GM08714 (cell line): ENCODE results near the gene AOC2.
"Not testable (repeated sequence)": the region's sequence is repeated elsewhere in the genome, so short reads cannot be mapped to it uniquely, and the experiment has no call there.

Experiments used
- H3K4me3 ChIP-seq: fragments of 200-500 bp; sonication (Bioruptor generic); 2 replicates; pipeline ENCODE4 v1.5.1; 2014; ENCODE audit warnings: mild to moderate bottlenecking, low read length, inconsistent platforms
- ZNF274 ChIP-seq: IDR thresholded peaks from 2 replicates; pipeline ENCODE4 v1.6.1; 2012; ENCODE audit warnings: mild to moderate bottlenecking, low read depth, low read length

The AOC2 gene

GRCh38 chr17:42853968-42854790, 9.8 kb downstream of the AOC2 start:
- no peak overlapping the region for H3K4me3 ChIP-seq
- no peak for TF ChIP-seq ZNF274

- H3K4me3 ChIP-seq, result no peak overlapping the region
- no peak for TF ChIP-seq ZNF274
These were observed 10.7 kb downstream of the AOC2 start for GRCh38 chr17:42855048-42855596.

- H3K4me3 ChIP-seq, result not testable (repeated sequence)
These were observed 11.7 kb downstream of the AOC2 start for GRCh38 chr17:42856093-42856492.

- not testable (repeated sequence) for H3K4me3 ChIP-seq
These were observed 12.1 kb downstream of the AOC2 start for GRCh38 chr17:42856516-42856915.

- H3K4me3 ChIP-seq, result no peak overlapping the region
- TF ChIP-seq ZNF274, result no peak
These were observed 13.0 kb downstream of the AOC2 start for GRCh38 chr17:42857389-42857788.

GRCh38 chr17:42865638-42866094, 21.3 kb downstream of the AOC2 start:
- H3K4me3 ChIP-seq, result no peak overlapping the region
- TF ChIP-seq ZNF274, result no peak

- TF ChIP-seq ZNF274, result no peak
- H3K4me3 ChIP-seq, result no peak overlapping the region
These were observed 21.8 kb downstream of the AOC2 start for GRCh38 chr17:42866216-42866615.

GRCh38 chr17:42866631-42867575, 22.5 kb downstream of the AOC2 start:
- no peak for TF ChIP-seq ZNF274
- H3K4me3 ChIP-seq, result no peak overlapping the region

GRCh38 chr17:42867694-42868261, 23.4 kb downstream of the AOC2 start:
- H3K4me3 ChIP-seq, result not testable (repeated sequence)

- TF ChIP-seq ZNF274, result no peak
- no peak overlapping the region for H3K4me3 ChIP-seq
These were observed 24.0 kb downstream of the AOC2 start for GRCh38 chr17:42868338-42868737.

GRCh38 chr17:42871647-42872046, 27.3 kb downstream of the AOC2 start:
- no peak overlapping the region for H3K4me3 ChIP-seq
- TF ChIP-seq ZNF274, result no peak

GRCh38 chr17:42872251-42872965, 28.0 kb downstream of the AOC2 start:
- TF ChIP-seq ZNF274, result no peak

GRCh38 chr17:42873315-42873714, 28.9 kb downstream of the AOC2 start:
- no peak overlapping the region for H3K4me3 ChIP-seq
- TF ChIP-seq ZNF274, result no peak

More at GRCh38 chr17:42872251-42872965, 28.0 kb downstream of the AOC2 start:
- H3K4me3 ChIP-seq, result no peak overlapping the region

- H3K4me3 ChIP-seq, result not testable (repeated sequence)
These were observed 29.7 kb downstream of the AOC2 start for GRCh38 chr17:42873932-42874695.
